IPS-18a (cell line): ENCODE data around the gene BMERB1.
"Not testable (repeated sequence)": the region's sequence is repeated elsewhere in the genome, so short reads cannot be mapped to it uniquely, and the experiment has no call there.

Source experiments
- H3K27ac ChIP-seq: one replicate; pipeline ENCODE4 v1.5.1; 2013; ENCODE audit warnings: low read length
- H3K27me3 ChIP-seq: one replicate; pipeline ENCODE4 v1.6.1; 2013; ENCODE audit warnings: mild to moderate bottlenecking, low read length; ENCODE audit not compliant: control insufficient read depth, insufficient read depth
- H3K36me3 ChIP-seq: one replicate; pipeline ENCODE4 v1.6.1; 2013; ENCODE audit warnings: low read depth, low read length; ENCODE audit not compliant: control insufficient read depth
- H3K4me1 ChIP-seq: one replicate; pipeline ENCODE4 v1.6.1; 2013; ENCODE audit warnings: low read depth, low read length; ENCODE audit not compliant: control insufficient read depth
- H3K4me3 ChIP-seq: one replicate; pipeline ENCODE4 v1.5.1; 2013; ENCODE audit warnings: low read length
- H3K9ac ChIP-seq: one replicate; pipeline ENCODE4 v1.6.1; 2013; ENCODE audit warnings: mild to moderate bottlenecking, low read length, moderate library complexity
- H3K9me3 ChIP-seq: one replicate; pipeline ENCODE4 v1.6.1; 2013; ENCODE audit warnings: low read depth, low read length; ENCODE audit not compliant: control insufficient read depth

BMERB1 gene

GRCh38 chr16:15466131-15466530, 31.7 kb downstream of the BMERB1 start:
- H3K36me3 ChIP-seq, result no peaks in the 10 kb centered on the region
- no peaks in the 10 kb centered on the region for H3K4me1 ChIP-seq
- no peaks in the 10 kb centered on the region for H3K27me3 ChIP-seq
- no peak overlapping the region for H3K4me3 ChIP-seq
- H3K27ac ChIP-seq, result no peak overlapping the region
- no peaks in the 10 kb centered on the region for H3K9me3 ChIP-seq
- H3K9ac ChIP-seq, result no peak overlapping the region

- H3K4me3 ChIP-seq, result no peak overlapping the region
- no peaks in the 10 kb centered on the region for H3K9me3 ChIP-seq
- H3K36me3 ChIP-seq, result no peaks in the 10 kb centered on the region
- H3K4me1 ChIP-seq, result no peaks in the 10 kb centered on the region
- no peaks in the 10 kb centered on the region for H3K27me3 ChIP-seq
- H3K9ac ChIP-seq, result no peak overlapping the region
- H3K27ac ChIP-seq, result no peak overlapping the region
These were observed 32.7 kb downstream of the BMERB1 start for GRCh38 chr16:15466886-15467781.

GRCh38 chr16:15476971-15477370, 42.6 kb downstream of the BMERB1 start:
- not testable (repeated sequence) for H3K36me3 ChIP-seq, H3K27me3 ChIP-seq, H3K4me1 ChIP-seq, H3K27ac ChIP-seq, H3K4me3 ChIP-seq, H3K9me3 ChIP-seq, H3K9ac ChIP-seq

- no peaks in the 10 kb centered on the region for H3K27me3 ChIP-seq
- no peak overlapping the region for H3K27ac ChIP-seq
- H3K4me3 ChIP-seq, result no peak overlapping the region
- no peaks in the 10 kb centered on the region for H3K4me1 ChIP-seq
- no peak overlapping the region for H3K9ac ChIP-seq
- peaks cover 6% of the 10 kb centered on the region for H3K9me3 ChIP-seq
- H3K36me3 ChIP-seq, result no peaks in the 10 kb centered on the region
These were observed 43.4 kb downstream of the BMERB1 start for GRCh38 chr16:15477802-15478201.

GRCh38 chr16:15482068-15482747, 47.8 kb downstream of the BMERB1 start:
- H3K4me1 ChIP-seq, result no peaks in the 10 kb centered on the region
- no peak overlapping the region for H3K9ac ChIP-seq
- H3K27me3 ChIP-seq, result no peaks in the 10 kb centered on the region
- H3K27ac ChIP-seq, result no peak overlapping the region
- H3K36me3 ChIP-seq, result no peaks in the 10 kb centered on the region
- H3K4me3 ChIP-seq, result no peak overlapping the region
- H3K9me3 ChIP-seq, result no peaks in the 10 kb centered on the region

- H3K4me1 ChIP-seq, result no peaks in the 10 kb centered on the region
- H3K4me3 ChIP-seq, result no peak overlapping the region
- H3K9me3 ChIP-seq, result no peaks in the 10 kb centered on the region
- H3K27me3 ChIP-seq, result no peaks in the 10 kb centered on the region
- H3K9ac ChIP-seq, result no peak overlapping the region
- H3K36me3 ChIP-seq, result no peaks in the 10 kb centered on the region
- no peak overlapping the region for H3K27ac ChIP-seq
These were observed 48.4 kb downstream of the BMERB1 start for GRCh38 chr16:15482748-15483298.

- Histone ChIP-seq H3K27me3 (no peaks in the 10 kb centered on the region), H3K36me3 (no peaks in the 10 kb centered on the region), H3K27ac (no peak overlapping the region), H3K4me1 (no peaks in the 10 kb centered on the region), H3K9ac (no peak overlapping the region), H3K9me3 (no peaks in the 10 kb centered on the region), H3K4me3 (no peak overlapping the region)
These were observed 49.5 kb downstream of the BMERB1 start for GRCh38 chr16:15483857-15484256.

- no peaks in the 10 kb centered on the region for H3K36me3 ChIP-seq
- H3K9me3 ChIP-seq, result no peaks in the 10 kb centered on the region
- H3K4me1 ChIP-seq, result no peaks in the 10 kb centered on the region
- H3K9ac ChIP-seq, result no peak overlapping the region
- H3K27me3 ChIP-seq, result no peaks in the 10 kb centered on the region
- no peak overlapping the region for H3K4me3 ChIP-seq
- no peak overlapping the region for H3K27ac ChIP-seq
These were observed 50.3 kb downstream of the BMERB1 start for GRCh38 chr16:15484662-15485061.

- no peaks in the 10 kb centered on the region for H3K9me3 ChIP-seq
- no peak overlapping the region for H3K4me3 ChIP-seq
- H3K4me1 ChIP-seq, result no peaks in the 10 kb centered on the region
- H3K27ac ChIP-seq, result no peak overlapping the region
- no peaks in the 10 kb centered on the region for H3K27me3 ChIP-seq
- H3K36me3 ChIP-seq, result no peaks in the 10 kb centered on the region
- H3K9ac ChIP-seq, result no peak overlapping the region
These were observed 50.8 kb downstream of the BMERB1 start for GRCh38 chr16:15485175-15485574.

GRCh38 chr16:15486661-15487060, 52.3 kb downstream of the BMERB1 start:
- no peaks in the 10 kb centered on the region for H3K27me3 ChIP-seq
- H3K4me1 ChIP-seq, result no peaks in the 10 kb centered on the region

GRCh38 chr16:15487336-15488284, 53.2 kb downstream of the BMERB1 start:
- Histone ChIP-seq H3K27ac (no peak overlapping the region), H3K4me1 (no peaks in the 10 kb centered on the region), H3K4me3 (no peak overlapping the region), H3K27me3 (no peaks in the 10 kb centered on the region), H3K9ac (no peak overlapping the region), H3K9me3 (no peaks in the 10 kb centered on the region), H3K36me3 (no peaks in the 10 kb centered on the region)

More at GRCh38 chr16:15486661-15487060, 52.3 kb downstream of the BMERB1 start:
- no peaks in the 10 kb centered on the region for H3K9me3 ChIP-seq
- H3K27ac ChIP-seq, result no peak overlapping the region
- H3K4me3 ChIP-seq, result no peak overlapping the region
- no peak overlapping the region for H3K9ac ChIP-seq
- no peaks in the 10 kb centered on the region for H3K36me3 ChIP-seq
